WERI-Rb-1 (cell line): Measurements from ENCODE around the gene YAE1.

Source experiments
- DNase-seq: peaks from one replicate; pipeline ENCODE4 v3.0.0-alpha.2; 2020
- H3K27ac ChIP-seq: fragments of 250-450 bp; sonication (Bioruptor Pico); 2 replicates; pipeline ENCODE4 v1.5.1; 2020; ENCODE audit warnings: mild to moderate bottlenecking, moderate library complexity
- H3K27me3 ChIP-seq: fragments of 250-450 bp; sonication (Bioruptor Pico); 2 replicates; pipeline ENCODE4 v1.5.1; 2021; ENCODE audit warnings: mild to moderate bottlenecking, low read depth, moderate library complexity; ENCODE audit not compliant: insufficient read depth, severe bottlenecking
- H3K36me3 ChIP-seq: fragments of 250-450 bp; sonication (Bioruptor Pico); 2 replicates; pipeline ENCODE4 v1.5.1; 2020; ENCODE audit warnings: mild to moderate bottlenecking, moderate library complexity
- H3K4me3 ChIP-seq: 2 replicates; pipeline ENCODE4 v1.5.1; 2011; ENCODE audit warnings: low read depth, mild to moderate bottlenecking, control low read depth, low read length
- H3K9me3 ChIP-seq: fragments of 250-450 bp; sonication (Bioruptor Pico); 2 replicates; pipeline ENCODE4 v1.5.1; 2021; ENCODE audit warnings: mild to moderate bottlenecking, moderate library complexity; ENCODE audit not compliant: severe bottlenecking
- CTCF ChIP-seq: IDR thresholded peaks from 2 replicates; pipeline ENCODE4 v1.5.1; 2011; ENCODE audit warnings: low read depth, mild to moderate bottlenecking, control low read depth, inconsistent platforms, low read length

Gene YAE1

GRCh38 chr7:39554583-39555165 lies 11.5 kb upstream of the YAE1 start:
- no peak overlapping the region for H3K4me3 ChIP-seq
- H3K27ac ChIP-seq = no peak overlapping the region
- H3K9me3 ChIP-seq = no peaks in the 10 kb centered on the region
- TF ChIP-seq CTCF = no peak
- no peaks in the 10 kb centered on the region for H3K36me3 ChIP-seq
- H3K27me3 ChIP-seq = no peaks in the 10 kb centered on the region
- no peak for DNase-seq

DNA sequence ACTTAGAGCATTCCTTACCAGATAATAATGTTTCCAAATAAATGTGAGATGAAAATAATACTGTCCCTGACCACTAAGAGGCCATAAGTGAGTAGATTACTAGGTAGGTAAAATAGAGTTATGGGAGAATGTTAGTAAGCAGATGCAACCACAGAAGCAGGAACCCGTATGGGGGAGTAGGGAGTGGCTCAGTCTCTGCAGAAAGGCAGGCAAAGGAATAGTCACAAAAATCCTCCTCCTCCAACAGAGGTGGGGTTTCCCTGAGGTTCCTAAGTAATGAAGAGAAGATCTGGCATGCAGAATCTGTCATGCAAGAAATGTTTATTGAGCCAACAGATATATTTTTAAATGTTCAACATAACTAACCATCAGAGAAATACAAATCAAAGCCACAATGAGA lies 9.0 kb upstream of the YAE1 start:
- H3K36me3 ChIP-seq = no peaks in the 10 kb centered on the region
- H3K27me3 ChIP-seq = no peaks in the 10 kb centered on the region
- TF ChIP-seq CTCF = no peak
- H3K9me3 ChIP-seq = no peaks in the 10 kb centered on the region
- no peak overlapping the region for H3K4me3 ChIP-seq
- no peak for DNase-seq
- no peak overlapping the region for H3K27ac ChIP-seq

GRCh38 chr7:39557911-39558310 lies 8.3 kb upstream of the YAE1 start:
- no peaks in the 10 kb centered on the region for H3K9me3 ChIP-seq
- H3K27ac ChIP-seq = no peak overlapping the region
- H3K36me3 ChIP-seq = no peaks in the 10 kb centered on the region
- no peak overlapping the region for H3K4me3 ChIP-seq
- no peak for TF ChIP-seq CTCF
- no peak for DNase-seq
- no peaks in the 10 kb centered on the region for H3K27me3 ChIP-seq

DNA sequence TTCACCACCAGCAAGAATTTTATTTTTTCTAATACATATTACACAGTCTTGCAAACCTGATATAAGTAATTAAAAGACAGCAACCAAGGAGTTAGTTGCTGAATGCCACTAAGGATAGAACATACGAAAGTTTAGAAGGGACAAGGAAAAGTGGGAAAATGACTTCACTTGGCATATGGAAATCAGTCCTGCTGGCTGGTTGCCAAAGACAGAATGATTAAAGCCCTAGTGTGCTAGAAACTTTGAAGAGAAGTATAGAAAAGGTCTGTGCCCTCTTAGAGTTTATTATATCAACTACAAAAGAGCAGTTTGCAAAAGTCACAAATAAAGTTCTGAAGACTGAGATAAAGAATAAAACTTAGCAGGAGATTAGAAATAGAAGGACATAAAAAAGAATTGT lies 5.8 kb upstream of the YAE1 start:
- no peaks in the 10 kb centered on the region for H3K36me3 ChIP-seq
- no peak overlapping the region for H3K27ac ChIP-seq
- no peaks in the 10 kb centered on the region for H3K9me3 ChIP-seq
- H3K27me3 ChIP-seq = no peaks in the 10 kb centered on the region
- DNase-seq = no peak
- H3K4me3 ChIP-seq = no peak overlapping the region
- TF ChIP-seq CTCF = no peak

- DNase-seq = no peak
- Histone ChIP-seq H3K4me3 (no peak overlapping the region), H3K36me3 (no peaks in the 10 kb centered on the region), H3K9me3 (no peaks in the 10 kb centered on the region), H3K27me3 (no peaks in the 10 kb centered on the region), H3K27ac (no peak overlapping the region)
- no peak for TF ChIP-seq CTCF
Measured at GRCh38 chr7:39560997-39561396, 5.2 kb upstream of the YAE1 start.

GRCh38 chr7:39565538-39565937 lies 666 bp upstream of the YAE1 start:
- Histone ChIP-seq H3K27me3 (no peaks in the 10 kb centered on the region), H3K9me3 (no peaks in the 10 kb centered on the region), H3K36me3 (peaks cover 8% of the 10 kb centered on the region), H3K4me3 (peak overlapping the region; percentile 68), H3K27ac (peak overlapping the region; percentile 76)
- no peak for DNase-seq
- no peak for TF ChIP-seq CTCF
